Cerebellar cortex (tissue), 1 donor: ENCODE data around the gene MICU2.
"Not testable (repeated sequence)": the region's sequence is repeated elsewhere in the genome, so short reads cannot be mapped to it uniquely, and the experiment has no call there.

Experiments
- DNase-seq: peaks from one replicate; pipeline ENCODE4 v3.0.0-alpha.2; 2015; ENCODE audit warnings: low spot score

MICU2 gene

GRCh38 chr13:21594715-21595545 is 9.0 kb downstream of the MICU2 start:
- DNase-seq: no peak

DNA sequence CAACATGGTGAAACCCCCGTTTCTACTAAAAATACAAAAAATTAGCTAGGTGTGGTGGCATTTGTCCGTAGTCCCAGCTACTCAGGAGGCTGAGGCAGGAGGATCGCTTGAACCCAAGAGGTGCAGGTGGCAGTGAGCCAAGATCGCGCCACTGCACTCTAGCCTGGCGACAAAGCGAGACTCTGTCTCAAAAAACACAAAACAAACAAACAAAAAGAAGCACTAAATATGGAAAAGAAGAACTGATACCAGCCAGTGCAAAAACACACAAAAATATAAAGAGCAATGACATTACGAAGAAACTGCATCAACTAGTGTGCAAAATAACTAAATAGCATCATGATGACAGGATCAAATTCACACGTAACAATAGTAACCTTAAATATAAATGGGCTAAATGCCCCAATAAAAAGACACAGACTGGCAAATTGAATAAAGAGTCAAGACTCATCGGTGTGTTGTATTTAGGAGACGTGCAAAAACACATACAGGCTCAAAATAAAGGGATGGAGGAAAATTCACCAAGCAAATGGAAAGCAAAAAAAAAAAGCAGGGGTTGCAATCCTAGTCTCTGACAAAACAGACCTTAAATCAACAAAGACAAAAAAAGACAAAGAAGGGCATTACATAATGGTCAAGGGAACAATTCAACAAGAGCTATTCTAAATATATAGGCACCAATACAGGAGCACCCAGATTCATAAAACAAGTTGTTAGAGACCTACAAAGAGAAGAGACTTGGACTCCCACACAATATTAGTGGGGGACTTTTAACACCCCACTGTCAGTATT is 13.1 kb downstream of the MICU2 start:
- not testable (repeated sequence) for DNase-seq

- no peak for DNase-seq
Measured at GRCh38 chr13:21590231-21590630, 13.7 kb downstream of the MICU2 start.

DNA sequence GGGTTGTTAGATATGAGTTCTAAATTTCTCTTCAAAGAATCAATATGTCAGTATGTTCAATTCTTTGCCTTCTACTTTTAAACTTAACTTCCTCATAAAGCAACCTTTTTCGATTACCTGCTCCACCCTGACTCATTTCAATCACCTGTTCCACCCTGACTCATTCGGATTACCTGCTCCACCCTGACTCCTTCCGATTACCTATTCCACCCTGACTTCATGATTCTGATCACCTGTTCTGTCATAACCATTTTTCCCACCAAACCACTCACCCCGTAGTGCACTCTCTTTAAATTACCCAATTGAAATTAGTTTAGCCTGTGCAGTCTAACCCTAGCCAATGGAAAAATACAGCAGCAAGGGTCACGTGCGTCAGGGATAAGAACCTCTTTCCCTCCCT is 14.5 kb downstream of the MICU2 start:
- not testable (repeated sequence) for DNase-seq

GRCh38 chr13:21588411-21588810 is 15.6 kb downstream of the MICU2 start:
- DNase-seq: not testable (repeated sequence)

- DNase-seq: no peak
Measured at GRCh38 chr13:21584973-21585592, 18.9 kb downstream of the MICU2 start.

- no peak for DNase-seq
Measured at GRCh38 chr13:21583478-21583877, 20.5 kb downstream of the MICU2 start.

- no peak for DNase-seq
Measured at GRCh38 chr13:21580736-21581135, 23.2 kb downstream of the MICU2 start.

- no peak for DNase-seq
Measured at GRCh38 chr13:21579754-21580316, 24.1 kb downstream of the MICU2 start.

GRCh38 chr13:21578748-21579147 is 25.2 kb downstream of the MICU2 start:
- no peak for DNase-seq

DNA sequence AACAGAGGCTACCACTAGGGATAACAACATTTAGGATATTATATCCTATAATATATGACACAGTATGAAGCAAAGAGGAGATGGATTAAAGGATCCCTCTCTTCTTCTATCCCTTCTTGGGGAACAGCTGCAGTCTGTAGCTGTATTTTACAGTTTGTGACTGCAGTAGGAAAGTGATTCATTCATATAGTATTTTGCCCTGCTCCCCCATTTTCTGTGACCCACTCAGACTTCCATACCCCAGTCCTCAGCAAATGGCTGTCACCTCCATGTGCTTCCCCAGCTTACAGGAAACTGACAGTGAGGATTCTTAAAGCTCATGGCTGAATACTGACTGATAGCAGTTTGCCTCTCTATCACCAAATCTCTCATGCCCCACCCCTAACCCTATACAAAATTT is 27.5 kb downstream of the MICU2 start:
- DNase-seq: no peak

DNA sequence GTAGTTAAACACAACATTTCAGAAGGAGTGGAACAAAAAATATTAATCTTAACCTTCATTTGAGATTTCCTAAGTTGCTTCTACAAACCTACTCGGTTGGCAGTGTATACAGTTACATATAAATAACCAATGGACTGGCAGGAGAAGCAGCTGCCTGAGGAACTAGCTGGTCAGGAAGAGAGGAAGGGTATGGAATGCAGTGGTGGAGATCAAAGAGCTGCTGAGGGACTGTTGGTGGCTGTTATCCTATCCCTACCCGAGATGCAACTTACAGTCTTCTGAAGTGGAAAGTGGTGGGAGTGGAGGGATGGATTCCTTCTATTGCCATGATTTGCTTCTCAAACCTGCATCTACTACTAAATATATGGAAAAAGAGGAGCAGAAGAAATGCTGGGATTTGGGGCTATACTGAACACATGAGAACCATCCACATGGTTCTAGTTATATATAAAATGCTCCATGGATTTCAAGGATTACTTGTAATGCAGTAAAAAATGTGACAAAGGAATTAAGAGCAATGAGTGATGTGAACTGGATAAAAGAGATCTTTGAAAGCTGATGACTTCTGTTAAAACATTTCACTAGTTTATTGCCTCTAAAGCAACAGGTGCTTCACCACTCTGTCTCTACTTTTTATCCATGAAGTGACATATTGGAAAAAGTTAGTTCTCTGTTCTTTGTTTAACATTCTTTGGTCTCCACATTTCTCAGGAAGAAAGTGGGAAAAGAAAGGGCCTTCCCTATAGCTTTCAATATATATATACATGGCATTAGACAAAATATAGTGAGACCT is 29.9 kb downstream of the MICU2 start:
- DNase-seq: no peak

- DNase-seq: no peak
Measured at GRCh38 chr13:21569686-21570085, 34.3 kb downstream of the MICU2 start.

DNA sequence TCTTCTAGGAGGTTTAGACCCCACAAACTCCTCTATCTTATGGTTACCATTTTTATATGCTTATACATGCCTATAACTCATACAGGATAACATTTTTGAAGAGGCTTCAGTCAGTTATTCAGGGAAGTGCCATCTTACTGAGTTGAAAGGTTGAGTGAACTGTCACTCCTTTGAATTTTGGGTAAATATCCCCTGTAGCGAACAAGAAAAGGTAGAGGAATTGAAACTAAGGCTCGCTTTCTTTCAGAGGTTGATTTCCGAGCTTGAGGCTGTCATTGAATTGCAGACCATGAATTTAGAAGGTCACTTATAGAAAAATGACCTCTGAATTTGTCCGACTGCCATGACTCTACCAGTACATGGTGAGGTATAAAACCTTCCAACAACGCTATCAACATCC is 35.1 kb downstream of the MICU2 start:
- DNase-seq: no peak

GRCh38 chr13:21567714-21568113 is 36.3 kb downstream of the MICU2 start:
- no peak for DNase-seq

DNA sequence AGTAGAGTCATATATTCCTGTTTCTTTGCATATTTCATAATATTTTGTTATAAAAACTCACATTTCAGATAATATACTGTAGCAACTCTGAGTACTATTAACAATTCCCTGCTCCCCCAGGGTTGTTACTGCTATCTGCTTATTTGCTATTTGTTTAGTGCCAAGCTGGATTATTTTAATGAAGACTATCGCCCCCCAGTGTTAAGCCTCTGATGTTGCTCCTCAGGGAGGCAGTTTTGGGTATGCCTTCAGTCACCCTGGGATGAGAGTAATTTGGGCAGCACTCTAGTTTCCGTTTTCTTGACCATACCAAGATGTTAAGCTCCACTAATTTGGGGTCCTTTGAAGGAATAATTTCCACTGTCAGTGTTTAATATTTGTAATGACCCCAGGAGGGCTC is 46.0 kb downstream of the MICU2 start:
- peak; percentile 17 for DNase-seq

DNA sequence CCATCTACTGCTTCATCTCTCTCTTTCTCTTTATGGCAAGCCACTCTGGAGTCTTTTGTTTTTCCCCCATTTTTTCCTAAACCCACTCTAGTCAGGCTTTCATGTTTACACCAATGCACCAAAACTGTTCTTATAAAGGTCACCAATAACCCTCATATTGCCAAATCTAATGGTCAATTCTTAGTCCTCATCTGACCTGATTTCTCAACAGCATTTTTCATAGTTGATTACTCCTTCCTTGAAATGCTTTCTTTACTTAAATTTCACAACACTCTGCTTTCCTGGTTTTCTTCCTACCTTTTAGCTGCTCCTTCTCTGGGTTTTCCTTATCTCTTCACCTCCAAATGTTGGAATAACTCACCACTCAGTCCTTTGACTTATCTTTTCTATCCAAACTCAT is 47.9 kb downstream of the MICU2 start:
- DNase-seq: no peak

- DNase-seq: not testable (repeated sequence)
Measured at GRCh38 chr13:21553261-21553660, 50.7 kb downstream of the MICU2 start.

GRCh38 chr13:21550918-21551317 is 53.1 kb downstream of the MICU2 start:
- DNase-seq: no peak

- no peak for DNase-seq
Measured at GRCh38 chr13:21549633-21550032, 54.3 kb downstream of the MICU2 start.

DNA sequence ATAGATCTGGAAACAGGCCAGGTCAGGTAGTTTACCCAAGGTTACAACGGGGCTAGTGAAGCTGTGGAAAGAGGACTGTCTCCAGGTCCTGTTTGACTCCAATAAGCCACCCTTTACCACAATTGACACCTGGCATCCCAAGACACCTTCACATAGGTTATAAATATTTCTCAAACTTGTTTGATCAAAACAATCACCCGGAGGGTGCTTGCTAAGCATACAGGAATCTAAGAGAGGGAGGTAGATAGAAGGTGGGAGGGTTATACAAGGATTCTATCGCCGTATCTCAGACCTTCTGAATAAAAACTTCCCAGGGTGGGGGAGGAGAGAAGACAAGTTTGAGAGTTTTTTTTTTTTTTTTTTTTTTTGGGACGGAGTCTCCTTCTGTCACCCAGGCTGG is 55.4 kb downstream of the MICU2 start:
- no peak for DNase-seq

DNA sequence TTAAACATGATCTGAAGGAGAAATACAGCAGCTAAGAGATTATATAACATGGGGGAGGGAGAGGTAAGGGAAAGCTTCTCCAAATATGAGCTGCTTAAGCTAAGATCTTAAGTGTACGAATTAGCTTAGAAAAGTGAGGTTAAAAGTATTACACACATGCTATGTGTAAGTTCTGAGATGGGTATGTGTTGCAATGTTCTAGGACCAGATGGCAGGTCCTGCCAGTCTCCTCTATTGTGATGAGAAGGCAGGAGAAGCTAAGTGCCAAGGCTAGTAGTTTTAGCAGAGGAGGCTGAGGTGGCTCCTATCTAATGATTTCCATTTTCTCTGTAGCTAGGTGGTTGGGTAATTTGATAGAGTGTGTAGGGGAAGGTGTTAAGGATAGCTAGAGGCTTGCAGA is 57.6 kb downstream of the MICU2 start:
- no peak for DNase-seq
